NCI-H128 (cell line): ENCODE results near the gene JRKL.
"Not testable (repeated sequence)": the region's sequence is repeated elsewhere in the genome, so short reads cannot be mapped to it uniquely, and the experiment has no call there.

ENCODE experiments used
- DNase-seq: peaks from one replicate; lab custom pipeline; 2025; ENCODE audit not compliant: unreplicated experiment; lab: John Stamatoyannopoulos, UW

The JRKL gene

GRCh38 chr11:96393753-96394348, 4.0 kb downstream of the JRKL start:
- no peak for DNase-seq

- no peak for DNase-seq
These were observed 5.0 kb downstream of the JRKL start for GRCh38 chr11:96394773-96395172.

GRCh38 chr11:96396637-96397036, 6.8 kb downstream of the JRKL start:
- DNase-seq = no peak

GRCh38 chr11:96397863-96398262, 8.1 kb downstream of the JRKL start:
- DNase-seq = no peak

GRCh38 chr11:96400697-96401096, 10.9 kb downstream of the JRKL start:
- no peak for DNase-seq

- DNase-seq = not testable (repeated sequence)
These were observed 21.6 kb downstream of the JRKL start for GRCh38 chr11:96411412-96411811.

GRCh38 chr11:96412761-96413381, 23.1 kb downstream of the JRKL start:
- no peak for DNase-seq

- no peak for DNase-seq
These were observed 23.6 kb downstream of the JRKL start for GRCh38 chr11:96413408-96413807.

GRCh38 chr11:96424693-96425092, 34.9 kb downstream of the JRKL start:
- no peak for DNase-seq

GRCh38 chr11:96430668-96431067, 40.9 kb downstream of the JRKL start:
- no peak for DNase-seq

GRCh38 chr11:96432654-96433053, 42.8 kb downstream of the JRKL start:
- DNase-seq = not testable (repeated sequence)
